Left lung (tissue), 10 donors: ENCODE data around the gene PAK4. TPM values are rescaled to one million over a fixed set of nuclear protein-coding genes. Genes with fewer than 3 reads are reported as not detected.

Experiments used
- ATAC-seq: fragments of 200-7000 bp; cut with Tn5 transposase; one replicate; pipeline ENCODE4 v1.9.1; 2020; ENCODE audit warnings: moderate library complexity
- DNase-seq, 4 donors: peaks; one replicate each; pipeline ENCODE4 v3.0.0-alpha.2; 2013 to 2020
- H3K27ac ChIP-seq, 2 donors: fragments of 200-600 bp; sonication (generic) in 1 of 2; one replicate each; pipeline versions ENCODE4 v1.5.0 to v1.8.0; 2020 to 2021
- H3K27me3 ChIP-seq, 2 donors: fragments of 200-600 bp; sonication (generic) in 1 of 2; one replicate each; pipeline versions ENCODE4 v1.5.0 to v1.8.0; 2020 to 2021
- H3K36me3 ChIP-seq, 2 donors: fragments of 200-600 bp; sonication (generic) in 1 of 2; one replicate each; pipeline versions ENCODE4 v1.5.0 to v1.8.0; 2020 to 2021
- H3K4me1 ChIP-seq, 2 donors: fragments of 200-600 bp; one replicate each; pipeline ENCODE4 v1.8.0; 2021
- H3K4me3 ChIP-seq, 2 donors: fragments of 200-600 bp; sonication (generic) in 1 of 2; one replicate each; pipeline versions ENCODE4 v1.5.0 to v1.8.0; 2020 to 2021; ENCODE audit warnings: mild to moderate bottlenecking in 1 of 2
- H3K9me3 ChIP-seq, 2 donors: fragments of 200-600 bp; sonication (generic) in 1 of 2; one replicate each; pipeline versions ENCODE4 v1.5.0 to v1.8.0; 2020 to 2021
- CTCF ChIP-seq, 2 donors: fragments of 200-600 bp; sonication (generic) in 1 of 2; IDR thresholded peaks; one replicate each; pipeline versions ENCODE4 v1.5.0 to v1.8.0; 2021; ENCODE audit warnings: antibody characterized with exemption in 2 of 2
- intact Hi-C, 2 donors: fragments of 100-400 bp; cut with DNase I; formaldehyde crosslinking; loops; one replicate each; pipeline versions ENCODE4 v1.11.2 to v1.14.2; 2022
- polyA plus RNA-seq, 6 donors: library from polyadenylated mRNA; unstranded; fragments of 120-200 nt; gene quantifications; one replicate each; pipeline ENCODE4 v1.2.1, GENCODE V29; 2013; ENCODE audit not compliant: insufficient read length in 6 of 6
- total RNA-seq, 2 donors: library from RNA; stranded (reverse); fragmentation: NEBNext Ultra II Directional; extraction: Animal tissue kit (Norgen Biotek cat#: 25700); gene quantifications; one replicate each; pipeline ENCODE4 v1.2.1, GENCODE V29; 2021
- donor health status: DM: no; HTN: yes; CAD: no.
- donor health status: DM: no; HTN: no; CAD: no.

PAK4 gene
- total and polyA plus RNA-seq, 8 donors, result 40.9 to 62.3 (median 50.0) TPM

GRCh38 chr19:39171479-39172465 lies 46.2 kb downstream of the PAK4 start:
- H3K9me3 ChIP-seq, result no peaks in the 10 kb centered on the region
- intact Hi-C loops, result no loop called here
- no peak overlapping the region for H3K4me3 ChIP-seq
- H3K27me3 ChIP-seq, result no peaks in the 10 kb centered on the region
- no peak overlapping the region for H3K27ac ChIP-seq
- DNase-seq (peak in 1 of 4 donors; percentile 64), ATAC-seq (no peak)
- H3K4me1 ChIP-seq, result peaks cover 0 to 13% of the 10 kb centered on the region in 2 donors
- no peak for TF ChIP-seq CTCF (IDR thresholded peaks at IDR 0.05)
- H3K36me3 ChIP-seq, result peaks cover 0 to 73% of the 10 kb centered on the region in 2 donors

- Histone ChIP-seq H3K9me3 (no peaks in the 10 kb centered on the region), H3K4me3 (no peak overlapping the region), H3K27ac (no peak overlapping the region), H3K27me3 (no peaks in the 10 kb centered on the region), H3K36me3 (peaks cover 0 to 85% of the 10 kb centered on the region in 2 donors), H3K4me1 (peaks cover 0 to 5% of the 10 kb centered on the region in 2 donors)
- no peak for DNase-seq
- no peak for ATAC-seq
- TF ChIP-seq CTCF (IDR thresholded peaks at IDR 0.05), result no peak
- intact Hi-C loops, result no loop called here
Observed at GRCh38 chr19:39172700-39173501, 47.3 kb downstream of the PAK4 start.

GRCh38 chr19:39173502-39173991 lies 48.0 kb downstream of the PAK4 start:
- Histone ChIP-seq H3K27ac (no peak overlapping the region), H3K27me3 (no peaks in the 10 kb centered on the region), H3K9me3 (no peaks in the 10 kb centered on the region), H3K4me1 (no peaks in the 10 kb centered on the region), H3K4me3 (no peak overlapping the region), H3K36me3 (peaks cover 0 to 91% of the 10 kb centered on the region in 2 donors)
- intact Hi-C loops, result no loop called here
- ATAC-seq, result no peak
- TF ChIP-seq CTCF (IDR thresholded peaks at IDR 0.05), result no peak
- DNase-seq, result no peak

GRCh38 chr19:39174142-39174541 lies 48.6 kb downstream of the PAK4 start:
- Histone ChIP-seq H3K27me3 (no peaks in the 10 kb centered on the region), H3K4me1 (no peaks in the 10 kb centered on the region), H3K4me3 (no peak overlapping the region), H3K27ac (no peak overlapping the region), H3K36me3 (peaks cover 0 to 97% of the 10 kb centered on the region in 2 donors), H3K9me3 (no peaks in the 10 kb centered on the region)
- ATAC-seq, result no peak
- no peak for TF ChIP-seq CTCF (IDR thresholded peaks at IDR 0.05)
- DNase-seq, result no peak
- intact Hi-C loops, result no loop called here
